ENCODE data around the gene LSMEM2.
"Not testable (repeated sequence)": the region's sequence is repeated elsewhere in the genome, so short reads cannot be mapped to it uniquely, and the experiment has no call there.

The LSMEM2 gene

GRCh38 chr3:50278880-50279224 is at the start of gene LSMEM2:
LSMEM2 (plus strand) TSS chr3:50279087; CDS start chr3:50279114, 27 bp downstream.
- DNase-seq (ENCODE audit: low read depth) = no peak

GRCh38 chr3:50229490-50229889 is 49.4 kb upstream of the LSMEM2 start:
- no peak for DNase-seq (ENCODE audit: low read depth)

GRCh38 chr3:50230104-50230793 is 48.6 kb upstream of the LSMEM2 start:
- DNase-seq (ENCODE audit: low read depth) = no peak

- DNase-seq (ENCODE audit: low read depth) = no peak
Measured at GRCh38 chr3:50230794-50231125, 48.1 kb upstream of the LSMEM2 start.

- no peak for DNase-seq (ENCODE audit: low read depth)
Measured at GRCh38 chr3:50231581-50231980, 47.3 kb upstream of the LSMEM2 start.

GRCh38 chr3:50232303-50232702 is 46.6 kb upstream of the LSMEM2 start:
- no peak for DNase-seq (ENCODE audit: low read depth)

- no peak for DNase-seq (ENCODE audit: low read depth)
Measured at GRCh38 chr3:50233176-50233575, 45.7 kb upstream of the LSMEM2 start.

GRCh38 chr3:50235716-50236483 is 43.0 kb upstream of the LSMEM2 start, which contains the start of gene GNAI2:
GNAI2 (plus strand) TSS chr3:50236204; CDS start chr3:50236336, 132 bp downstream.
- peak; percentile 99 for DNase-seq (ENCODE audit: low read depth)

GRCh38 chr3:50236484-50237132 is 42.3 kb upstream of the LSMEM2 start:
- DNase-seq (ENCODE audit: low read depth) = no peak

GRCh38 chr3:50237133-50237651 is 41.7 kb upstream of the LSMEM2 start:
- no peak for DNase-seq (ENCODE audit: low read depth)

GRCh38 chr3:50237754-50238548 is 40.9 kb upstream of the LSMEM2 start:
- DNase-seq (ENCODE audit: low read depth) = peak; percentile 82

- DNase-seq (ENCODE audit: low read depth) = no peak
Measured at GRCh38 chr3:50238549-50239026, 40.3 kb upstream of the LSMEM2 start.

GRCh38 chr3:50239649-50240048 is 39.2 kb upstream of the LSMEM2 start:
- DNase-seq (ENCODE audit: low read depth) = no peak

- no peak for DNase-seq (ENCODE audit: low read depth)
Measured at GRCh38 chr3:50241163-50241562, 37.7 kb upstream of the LSMEM2 start.

- DNase-seq (ENCODE audit: low read depth) = no peak
Measured at GRCh38 chr3:50241713-50242380, 37.0 kb upstream of the LSMEM2 start.

- no peak for DNase-seq (ENCODE audit: low read depth)
Measured at GRCh38 chr3:50242381-50242770, 36.5 kb upstream of the LSMEM2 start.

GRCh38 chr3:50242851-50243542 is 35.9 kb upstream of the LSMEM2 start:
- DNase-seq (ENCODE audit: low read depth) = no peak

- no peak for DNase-seq (ENCODE audit: low read depth)
Measured at GRCh38 chr3:50243543-50243895, 35.4 kb upstream of the LSMEM2 start.

GRCh38 chr3:50244813-50245212 is 34.1 kb upstream of the LSMEM2 start:
- not testable (repeated sequence) for DNase-seq (ENCODE audit: low read depth)

GRCh38 chr3:50245251-50245745 is 33.6 kb upstream of the LSMEM2 start:
- DNase-seq (ENCODE audit: low read depth) = no peak
